GM18951 (cell line): ENCODE results near the gene NPNT.

Experiments used
- POLR2A ChIP-seq: IDR thresholded peaks from 4 replicates; pipeline ENCODE4 v1.6.1; 2011; ENCODE audit warnings: mild to moderate bottlenecking; ENCODE audit not compliant: insufficient read length, insufficient read depth; ENCODE audit errors: extremely low read depth
- in situ Hi-C: fragments of 300-500 bp; cut with MboI; formaldehyde crosslinking; loops from one replicate; pipeline ENCODE4 v1.12.0; 2022; ENCODE audit warnings: low sequenced_read_pairs, mixed read lengths, inconsistent platforms; ENCODE audit not compliant: unreplicated experiment

NPNT gene

GRCh38 chr4:105969575-105969974, 74.3 kb downstream of the NPNT start:
- in situ Hi-C loops, result no loop called here
- TF ChIP-seq POLR2A, result no peak

- in situ Hi-C loops, result no loop called here
- no peak for TF ChIP-seq POLR2A
These were observed 75.1 kb downstream of the NPNT start for GRCh38 chr4:105970371-105970770.

- in situ Hi-C loops, result no loop called here
- TF ChIP-seq POLR2A, result no peak
These were observed 75.8 kb downstream of the NPNT start for GRCh38 chr4:105971036-105971435.

- in situ Hi-C loops, result no loop called here
- TF ChIP-seq POLR2A, result no peak
These were observed 77.8 kb downstream of the NPNT start for GRCh38 chr4:105972946-105973621.

- no peak for TF ChIP-seq POLR2A
- in situ Hi-C loops, result no loop called here
These were observed 81.6 kb downstream of the NPNT start for GRCh38 chr4:105976915-105977314.

- no peak for TF ChIP-seq POLR2A
- in situ Hi-C loops, result no loop called here
These were observed 83.5 kb downstream of the NPNT start for GRCh38 chr4:105978684-105979296.

GRCh38 chr4:105979506-105979905, 84.2 kb downstream of the NPNT start:
- in situ Hi-C loops, result no loop called here
- no peak for TF ChIP-seq POLR2A

- in situ Hi-C loops, result no loop called here
- TF ChIP-seq POLR2A, result no peak
These were observed 93.4 kb downstream of the NPNT start for GRCh38 chr4:105988671-105989070.

GRCh38 chr4:105989485-105990242, 94.4 kb downstream of the NPNT start:
- in situ Hi-C loops, result no loop called here
- no peak for TF ChIP-seq POLR2A

- no peak for TF ChIP-seq POLR2A
These were observed 95.7 kb downstream of the NPNT start for GRCh38 chr4:105990933-105991332.

GRCh38 chr4:105991726-105992125, 96.5 kb downstream of the NPNT start:
- in situ Hi-C loops, result no loop called here
- TF ChIP-seq POLR2A, result no peak

More at GRCh38 chr4:105990933-105991332, 95.7 kb downstream of the NPNT start:
- in situ Hi-C loops, result no loop called here

GRCh38 chr4:105992641-105993305, 97.5 kb downstream of the NPNT start:
- no peak for TF ChIP-seq POLR2A
- in situ Hi-C loops, result no loop called here

GRCh38 chr4:105994061-105994460, 98.8 kb downstream of the NPNT start:
- in situ Hi-C loops, result no loop called here
- no peak for TF ChIP-seq POLR2A
